Hypothalamus (tissue), 51 donors: Measurements from ENCODE around the gene NLRC5.
"Not testable (repeated sequence)": the region's sequence is repeated elsewhere in the genome, so short reads cannot be mapped to it uniquely, and the experiment has no call there.

ENCODE experiments used
- DNase-seq, 51 donors: peaks; one replicate each; lab custom pipeline; 2025; lab: John Stamatoyannopoulos, UW

NLRC5 gene

GRCh38 chr16:57092786-57093411 is 103.5 kb downstream of the NLRC5 start:
- peak in 27 of 51 donors; percentile 24 to 75 (median 57) for DNase-seq

GRCh38 chr16:57093666-57094564 is 104.6 kb downstream of the NLRC5 start:
- no peak for DNase-seq

GRCh38 chr16:57094911-57095310 is 105.6 kb downstream of the NLRC5 start:
- no peak for DNase-seq

GRCh38 chr16:57096192-57096591 is 106.8 kb downstream of the NLRC5 start:
- no peak for DNase-seq

- no peak for DNase-seq
Observed at GRCh38 chr16:57096793-57097192, 107.4 kb downstream of the NLRC5 start.

- DNase-seq = no peak
Observed at GRCh38 chr16:57098188-57098841, 109.0 kb downstream of the NLRC5 start.

- not testable (repeated sequence) for DNase-seq
Observed at GRCh38 chr16:57099965-57100364, 110.6 kb downstream of the NLRC5 start.

GRCh38 chr16:57100445-57100844 is 111.1 kb downstream of the NLRC5 start:
- DNase-seq = no peak

- peak in 4 of 51 donors; percentile 18 to 37 (median 24) for DNase-seq
Observed at GRCh38 chr16:57102888-57103851, 113.8 kb downstream of the NLRC5 start.

GRCh38 chr16:57104706-57105105 is 115.3 kb downstream of the NLRC5 start:
- no peak for DNase-seq

GRCh38 chr16:57105184-57105583 is 115.8 kb downstream of the NLRC5 start:
- no peak for DNase-seq

GRCh38 chr16:57106767-57107166 is 117.4 kb downstream of the NLRC5 start:
- no peak for DNase-seq

GRCh38 chr16:57107321-57107922 is 118.1 kb downstream of the NLRC5 start:
- DNase-seq = peak in 7 of 51 donors; percentile 18 to 42 (median 26)

GRCh38 chr16:57108432-57108831 is 119.1 kb downstream of the NLRC5 start:
- DNase-seq = no peak

GRCh38 chr16:57109259-57110105 is 120.1 kb downstream of the NLRC5 start:
- not testable (repeated sequence) for DNase-seq

GRCh38 chr16:57110937-57111336 is 121.6 kb downstream of the NLRC5 start:
- DNase-seq = no peak

GRCh38 chr16:57111420-57111819 is 122.1 kb downstream of the NLRC5 start:
- no peak for DNase-seq

- DNase-seq = peak in 1 of 51 donors; percentile 20
Observed at GRCh38 chr16:57112403-57113041, 123.2 kb downstream of the NLRC5 start.
